H1 (cell line): ENCODE results near the gene SORD. TPM values are rescaled to one million over a fixed set of nuclear protein-coding genes. Genes with fewer than 3 reads are reported as not detected.

Experiments used
- CEBPB ChIP-seq: IDR thresholded peaks from 2 replicates; pipeline ENCODE4 v1.6.1; 2012; ENCODE audit warnings: low read depth, low read length
- CHD1 ChIP-seq: IDR thresholded peaks from 2 replicates; pipeline ENCODE4 v1.6.1; 2012; ENCODE audit warnings: low read depth, low read length, improper control_type of control experiment
- CHD7 ChIP-seq: fragments of 300-600 bp; sonication (generic); IDR thresholded peaks from 2 replicates; pipeline ENCODE4 v1.7.1; 2012; ENCODE audit warnings: low read length, moderate library complexity, mild to moderate bottlenecking, inconsistent platforms; ENCODE audit not compliant: insufficient replicate concordance
- E2F6 ChIP-seq: IDR thresholded peaks from 2 replicates; pipeline ENCODE4 v1.6.1; 2012; ENCODE audit warnings: inconsistent platforms
- KDM1A ChIP-seq: fragments of 200-600, 300-600 bp; sonication (generic); IDR thresholded peaks from 2 replicates; pipeline ENCODE4 v1.7.1; 2016; ENCODE audit warnings: mild to moderate bottlenecking, low read length, borderline replicate concordance
- MAFK ChIP-seq: IDR thresholded peaks from 2 replicates; pipeline ENCODE4 v1.6.1; 2012; ENCODE audit warnings: low read depth, mild to moderate bottlenecking, improper control_type of control experiment, low read length
- SUZ12 ChIP-seq: fragments of 200-600 bp; sonication (generic); IDR thresholded peaks from 2 replicates; pipeline ENCODE4 v1.6.1; 2012; ENCODE audit warnings: mild to moderate bottlenecking, inconsistent platforms, low read length, moderate library complexity, mixed read lengths
- TCF12 ChIP-seq: IDR thresholded peaks from 2 replicates; pipeline ENCODE4 v1.6.1; 2011; ENCODE audit warnings: low read depth, mild to moderate bottlenecking, low read length
- USF2 ChIP-seq: IDR thresholded peaks from 2 replicates; pipeline ENCODE4 v1.6.1; 2011; ENCODE audit warnings: low read length, improper control_type of control experiment
- polyA plus RNA-seq, 7 experiments: library from polyadenylated mRNA; depleted of rRNA in 3 of 7; stranded (reverse) in 5 of 7; unstranded in 2 of 7; fragments of >200 nt in 5 of 7; fragments of 200-250 nt in 2 of 7; gene quantifications; 1 replicate in 5 of 7; 2 replicates in 1 of 7; 4 replicates in 1 of 7; pipeline versions ENCODE4 v1.2.1 to v1.2.3, GENCODE V29; 2011 to 2013; ENCODE audit warnings: missing spikeins in 2 of 7, mixed read lengths in 2 of 7
- total RNA-seq: library from RNA; stranded (reverse); fragmentation: NEBNext Ultra II Directional; extraction: Animal tissue kit (Norgen Biotek cat#: 25700); gene quantifications from 2 replicates; pipeline ENCODE4 v1.2.1, GENCODE V29; 2021

Gene SORD
- total and polyA plus RNA-seq, 2 of the 8 experiments (the other 6 are each of a cell fraction or from before 2014, with no cell fraction given), result 52.6 to 75.8 TPM

- TF ChIP-seq CHD7, result no peak
- TF ChIP-seq TCF12, result no peak
- TF ChIP-seq CHD1, result no peak
- TF ChIP-seq E2F6, result no peak
- TF ChIP-seq MAFK, result no peak
- TF ChIP-seq SUZ12, result no peak
- TF ChIP-seq KDM1A, result no peak
- TF ChIP-seq USF2, result no peak
- no peak for TF ChIP-seq CEBPB
Measured at GRCh38 chr15:45100884-45101625, 78.1 kb downstream of the SORD start (continued).
